HT1080 (cell line): Measurements from ENCODE around the gene MYL12A. TPM values are rescaled to one million over a fixed set of nuclear protein-coding genes. Genes with fewer than 3 reads are reported as not detected.

Source experiments
- DNase-seq: peaks from one replicate; pipeline ENCODE4 v3.0.0-alpha.2; 2015; ENCODE audit warnings: low read depth
- total RNA-seq: library from RNA; depleted of rRNA; stranded (reverse); fragments of >200 nt; shearing (Covaris generic); gene quantifications from 2 replicates; pipeline ENCODE4 v1.2.3, GENCODE V29; 2014

MYL12A gene
- total RNA-seq, 1 experiment from 2014 or later = 521 TPM

DNA sequence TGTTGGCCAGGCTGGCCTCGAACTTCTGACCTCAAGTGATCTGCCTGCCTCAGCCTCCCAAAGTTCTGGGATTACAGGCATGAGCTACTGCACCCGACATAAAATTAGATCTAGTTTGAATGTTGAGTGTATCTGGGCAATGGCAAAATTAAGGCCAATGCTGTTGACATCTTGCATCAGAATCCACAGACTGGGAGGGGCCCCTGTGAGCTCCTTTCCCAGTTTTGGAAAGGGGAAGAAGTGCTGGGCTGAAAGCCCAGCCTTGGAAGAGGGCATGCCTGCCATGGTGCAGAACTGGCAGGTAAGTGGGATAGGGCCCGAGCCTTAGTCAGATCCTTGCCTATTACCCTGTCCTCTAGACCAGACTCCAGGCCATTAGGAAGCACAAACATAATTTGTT, 23.4 kb upstream of the MYL12A start:
- no peak for DNase-seq

DNA sequence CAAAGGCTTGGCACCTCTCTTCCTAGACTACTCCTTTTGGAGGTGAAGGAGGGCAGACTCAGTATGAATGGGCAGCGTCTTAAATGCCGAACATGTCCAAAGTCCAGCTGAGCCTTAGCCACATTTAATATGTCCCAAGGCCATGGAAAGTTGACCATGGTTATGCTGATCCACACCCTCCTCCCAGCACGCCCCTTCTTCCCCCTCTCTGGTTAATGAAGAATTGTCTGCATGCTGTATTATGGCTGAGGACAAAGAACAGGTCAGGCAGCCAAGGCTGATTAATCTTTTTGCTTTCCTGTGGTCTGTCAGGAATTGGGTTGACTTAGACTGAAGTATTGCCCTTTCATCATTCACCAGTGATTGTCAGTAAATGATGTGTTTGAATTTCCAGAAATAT, 22.0 kb upstream of the MYL12A start:
- no peak for DNase-seq

DNA sequence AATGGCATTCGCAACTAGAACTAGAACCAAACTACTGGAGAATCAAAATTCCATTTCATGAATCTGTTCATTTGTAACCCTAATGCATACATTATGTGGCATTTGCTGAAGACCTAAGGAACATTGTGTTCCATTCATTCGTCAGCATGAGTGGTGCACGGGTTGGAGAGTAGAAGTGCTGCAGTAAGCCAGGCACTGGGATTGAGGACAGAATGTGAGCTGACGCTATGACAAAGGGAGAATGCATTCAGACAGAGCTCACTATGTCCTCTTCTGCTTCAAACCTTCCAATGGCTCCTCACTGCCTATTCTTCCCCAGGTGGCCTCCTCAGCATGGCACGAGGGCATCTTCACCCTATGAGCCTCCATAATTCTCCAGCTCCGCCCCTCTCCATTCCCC, 21.6 kb upstream of the MYL12A start:
- DNase-seq = no peak

DNA sequence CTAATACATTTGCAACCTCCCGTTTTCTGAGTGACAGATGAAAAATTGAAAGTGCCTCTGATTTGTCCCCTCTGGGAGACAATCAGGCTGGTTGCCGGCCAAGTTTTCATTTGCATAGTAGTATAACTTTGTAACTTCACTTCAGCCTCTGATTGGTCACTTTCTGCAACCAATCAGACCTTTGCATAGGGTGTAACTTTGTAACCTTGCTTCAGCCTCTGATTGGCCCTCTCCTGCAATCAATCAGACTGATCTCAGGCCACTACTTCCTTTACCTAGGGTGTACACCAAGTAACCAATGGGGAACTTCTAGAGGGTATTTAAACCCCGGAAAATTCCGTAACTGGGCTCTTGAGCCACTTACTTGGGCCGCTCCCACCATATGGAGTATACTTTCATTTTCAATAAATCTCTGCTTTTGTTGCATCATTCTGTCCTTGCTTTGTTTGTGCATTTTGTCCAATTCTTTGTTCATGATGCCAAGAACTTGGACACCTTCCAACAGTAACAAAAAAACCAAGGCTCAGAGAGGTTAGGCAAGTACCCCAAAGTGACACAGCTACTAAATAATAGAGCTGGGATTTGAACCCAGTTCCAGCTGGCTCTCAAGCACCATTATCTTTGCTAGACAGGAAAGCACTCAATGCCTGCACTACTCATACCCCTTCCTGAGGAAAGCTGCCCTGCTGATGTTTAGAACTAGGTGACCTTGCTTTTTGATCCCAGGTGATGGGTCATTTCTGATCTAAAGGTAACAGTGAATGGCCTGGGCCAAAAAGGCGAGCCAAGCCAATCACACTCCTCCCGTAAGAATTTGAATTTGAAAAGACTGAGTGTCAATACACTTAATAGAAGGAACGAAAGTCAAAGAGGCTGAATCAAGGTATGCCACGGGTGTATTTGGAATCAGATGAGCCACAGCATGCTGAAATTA, 16.9 kb upstream of the MYL12A start:
- peak; percentile 83 for DNase-seq

DNA sequence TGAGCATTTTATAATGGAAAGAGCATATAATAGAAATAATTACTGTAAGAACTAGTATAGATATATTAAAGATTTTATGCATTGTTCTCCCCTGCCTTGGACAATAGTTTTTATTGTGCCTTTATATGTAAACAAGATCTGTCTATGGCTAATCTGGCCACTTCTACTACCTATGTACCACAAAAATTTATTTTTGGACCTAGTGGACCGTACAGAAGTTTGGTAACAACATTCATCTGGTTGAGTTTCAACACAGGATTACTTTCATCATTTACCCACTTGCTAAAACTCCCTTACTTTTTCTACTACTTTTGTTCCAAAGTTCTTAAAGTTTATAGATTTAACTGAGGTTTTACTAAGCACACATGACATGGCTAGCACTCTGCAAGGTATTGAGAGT, 14.6 kb upstream of the MYL12A start:
- DNase-seq = no peak

DNA sequence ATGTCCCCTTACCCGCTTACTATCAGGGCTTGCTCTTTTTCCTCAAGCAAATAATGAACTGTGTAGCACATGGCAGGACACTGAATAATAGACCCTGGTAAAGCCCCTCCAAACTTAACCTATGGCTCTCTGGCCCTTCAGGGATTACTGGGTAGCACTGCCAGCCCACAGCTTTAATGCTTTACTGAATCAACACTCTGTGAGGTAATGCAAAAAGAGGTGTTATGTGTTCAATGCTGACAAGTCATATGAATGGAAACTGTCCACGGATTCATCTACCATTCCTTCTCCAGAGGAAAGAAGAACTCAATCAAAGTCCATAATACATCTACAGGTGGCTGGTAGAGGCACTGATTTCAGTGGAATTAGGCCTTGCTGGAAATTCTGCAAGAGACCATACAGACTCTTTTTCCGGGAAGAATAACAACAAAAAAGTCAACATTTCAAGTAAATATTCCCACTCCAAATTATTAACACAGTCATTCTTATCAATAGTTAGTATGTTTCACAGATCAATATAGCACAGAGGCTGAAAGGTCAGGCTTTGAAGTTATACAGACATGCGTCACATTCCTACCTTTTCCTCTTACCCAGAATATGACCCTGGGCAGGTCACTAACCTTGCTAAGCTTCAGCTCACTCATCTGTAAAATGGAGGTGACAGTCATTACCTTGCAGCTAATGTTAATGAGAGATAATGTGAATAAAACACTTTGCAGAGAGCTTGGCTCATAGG, 14.0 kb upstream of the MYL12A start:
- DNase-seq = no peak

DNA sequence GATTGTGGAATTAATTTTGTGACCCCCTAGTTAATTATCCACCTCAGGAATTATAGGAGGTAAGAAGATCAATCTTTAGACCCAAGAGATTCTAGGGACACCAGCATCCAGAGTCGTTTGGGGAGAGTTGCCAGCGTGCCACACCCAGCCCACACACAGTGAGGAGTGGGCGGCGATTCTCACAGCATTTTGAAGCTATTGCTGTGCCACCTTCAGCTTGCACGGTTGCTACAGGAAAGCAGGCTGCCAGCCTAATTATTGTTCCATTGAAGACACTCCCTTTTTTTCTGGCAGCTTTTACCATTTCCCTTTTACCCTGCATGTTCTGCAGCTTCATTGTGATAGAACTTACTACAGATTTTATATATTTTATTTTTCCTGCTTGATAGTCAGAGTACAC, 13.1 kb upstream of the MYL12A start:
- no peak for DNase-seq

DNA sequence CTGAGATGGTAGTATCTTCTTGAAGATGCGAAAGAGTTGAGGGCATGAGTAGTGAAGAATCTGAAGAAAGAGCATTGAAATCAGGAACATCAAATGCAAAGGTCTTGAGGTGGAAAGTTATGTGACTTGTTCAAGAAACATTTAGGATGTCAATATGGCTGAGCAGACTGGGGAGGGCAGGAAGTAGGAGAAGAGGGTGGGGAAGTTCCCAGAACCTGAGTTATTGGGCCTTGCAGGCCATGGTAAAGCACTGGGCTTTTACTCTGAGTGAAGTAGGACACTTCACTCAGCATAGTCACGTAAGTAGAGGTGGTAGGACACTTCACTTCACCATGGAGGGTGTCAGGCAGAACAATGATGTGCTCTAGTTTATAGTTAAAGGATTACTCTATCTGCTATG, 11.8 kb upstream of the MYL12A start:
- DNase-seq = no peak

DNA sequence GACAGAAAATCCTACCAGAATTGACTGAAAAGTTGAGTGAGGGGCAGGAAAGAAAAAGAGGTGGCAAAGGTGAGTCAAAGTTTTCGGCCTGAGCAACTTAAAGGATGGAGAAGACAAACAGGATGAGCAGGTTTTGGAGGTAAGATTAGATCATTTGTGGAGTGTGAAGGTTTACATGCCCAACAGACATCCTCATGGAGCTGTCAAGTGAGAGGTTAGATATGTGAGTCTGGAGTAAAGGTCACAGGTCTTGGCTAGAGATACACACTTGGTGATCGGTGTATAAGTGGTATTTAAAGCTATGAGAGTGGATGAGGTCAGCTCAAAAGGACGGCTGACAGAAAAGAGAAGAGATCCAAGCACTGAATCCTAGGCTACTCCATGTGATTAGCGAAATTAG, 11.1 kb upstream of the MYL12A start:
- DNase-seq = no peak

DNA sequence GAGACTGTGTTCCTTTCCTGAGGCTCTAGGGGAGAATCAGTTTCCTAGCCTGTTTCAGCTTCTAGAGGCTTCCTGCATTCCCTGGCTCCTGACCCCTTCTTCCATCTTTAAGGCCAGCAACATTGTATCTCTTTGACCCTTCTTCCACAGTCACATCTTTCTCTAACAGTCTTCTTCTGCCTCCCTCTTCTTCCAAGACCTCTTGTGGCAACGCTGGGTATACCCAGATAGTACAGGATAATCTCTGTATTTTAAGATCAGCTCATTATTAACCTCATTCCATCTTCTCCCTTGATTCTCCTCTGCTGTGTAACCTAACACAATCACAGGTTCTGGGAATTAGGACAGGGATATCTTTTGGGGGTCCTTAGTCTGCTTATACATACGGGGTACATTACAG, 8.9 kb upstream of the MYL12A start:
- no peak for DNase-seq

DNA sequence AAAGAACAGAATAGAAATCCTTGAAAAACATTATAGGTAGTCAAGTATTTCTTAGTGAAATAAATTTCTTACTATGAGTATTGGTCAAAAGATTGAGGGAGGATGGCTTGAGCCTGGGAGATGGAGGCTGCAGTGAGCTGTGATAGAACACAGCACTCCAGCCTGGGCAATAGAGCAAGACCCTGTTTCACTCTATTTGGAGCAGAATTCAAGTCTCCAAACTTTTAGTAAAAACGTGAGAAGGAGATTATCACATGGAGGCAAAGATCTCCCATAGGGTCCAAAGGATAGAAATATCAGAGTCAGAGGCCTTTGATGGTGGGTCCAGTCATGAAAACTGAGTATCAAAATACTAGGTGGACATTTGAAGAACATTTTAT, 2.4 kb upstream of the MYL12A start:
- no peak for DNase-seq

DNA sequence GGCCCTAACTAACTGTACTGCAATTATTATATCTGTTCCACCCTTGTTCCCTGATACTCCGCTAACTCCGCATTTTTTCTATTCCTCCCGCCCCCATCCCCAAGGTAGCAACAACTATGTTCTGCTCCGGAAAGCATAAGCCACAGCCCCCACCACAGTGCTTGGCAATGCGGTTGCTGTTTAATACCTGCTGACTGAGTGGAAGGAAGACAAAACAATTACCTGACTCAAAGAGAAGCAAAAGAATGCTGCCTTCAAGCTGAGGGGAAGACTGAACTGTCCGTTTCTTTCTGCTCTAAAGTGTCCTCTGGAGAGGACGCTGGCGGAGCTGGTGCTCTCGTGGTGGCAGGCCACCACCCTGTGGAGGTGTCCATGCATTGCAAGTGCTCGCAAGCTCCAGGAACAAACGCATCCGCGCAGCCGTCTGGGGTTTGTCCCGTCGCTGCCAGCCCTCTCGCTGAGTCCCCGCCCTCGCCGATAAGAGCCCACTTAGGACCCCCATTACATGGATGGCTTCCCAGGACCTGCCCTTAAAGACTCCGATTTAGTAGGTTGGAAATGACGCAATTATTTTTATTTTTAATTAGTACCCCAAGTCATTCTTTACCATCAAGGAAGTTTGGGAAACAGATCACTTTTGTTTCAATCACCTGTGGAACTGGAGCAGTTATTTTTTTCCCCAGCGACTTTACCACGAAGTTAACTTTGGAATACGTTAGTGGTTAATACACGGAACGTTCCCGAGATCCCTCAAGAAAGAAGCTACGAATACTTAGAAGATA, 1.6 kb upstream of the MYL12A start:
- peak; percentile 84 for DNase-seq

DNA sequence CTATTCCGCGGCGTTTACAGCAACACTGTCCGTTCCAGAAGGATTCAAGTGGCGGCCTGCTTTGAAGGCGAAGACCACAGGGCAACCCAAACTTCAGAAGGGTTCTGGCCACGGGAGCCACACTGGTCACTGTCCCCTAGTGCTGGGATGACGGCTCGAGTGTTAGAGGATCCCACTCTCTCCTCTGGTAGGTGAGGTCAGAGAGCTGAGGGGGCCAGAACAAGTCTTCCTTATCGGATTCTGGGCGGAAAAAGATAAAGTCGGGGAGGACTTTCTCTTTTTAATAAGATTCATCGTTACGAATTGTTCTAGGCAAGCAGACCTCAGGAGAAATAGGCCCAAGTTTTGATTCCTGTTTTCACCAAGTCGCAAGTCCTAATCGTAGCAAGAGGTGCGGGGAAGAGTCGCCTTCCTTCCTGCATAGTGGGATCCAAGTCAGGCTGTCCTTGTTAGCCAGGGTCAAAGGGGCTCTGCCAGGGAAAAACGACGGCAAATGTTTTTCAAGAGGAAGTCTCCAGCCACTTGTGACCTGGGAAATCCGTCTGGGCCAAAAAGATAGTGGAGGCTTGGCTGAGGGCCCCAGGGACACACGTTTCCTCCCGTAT, 864 bp upstream of the MYL12A start:
- peak; percentile 9 for DNase-seq

DNA sequence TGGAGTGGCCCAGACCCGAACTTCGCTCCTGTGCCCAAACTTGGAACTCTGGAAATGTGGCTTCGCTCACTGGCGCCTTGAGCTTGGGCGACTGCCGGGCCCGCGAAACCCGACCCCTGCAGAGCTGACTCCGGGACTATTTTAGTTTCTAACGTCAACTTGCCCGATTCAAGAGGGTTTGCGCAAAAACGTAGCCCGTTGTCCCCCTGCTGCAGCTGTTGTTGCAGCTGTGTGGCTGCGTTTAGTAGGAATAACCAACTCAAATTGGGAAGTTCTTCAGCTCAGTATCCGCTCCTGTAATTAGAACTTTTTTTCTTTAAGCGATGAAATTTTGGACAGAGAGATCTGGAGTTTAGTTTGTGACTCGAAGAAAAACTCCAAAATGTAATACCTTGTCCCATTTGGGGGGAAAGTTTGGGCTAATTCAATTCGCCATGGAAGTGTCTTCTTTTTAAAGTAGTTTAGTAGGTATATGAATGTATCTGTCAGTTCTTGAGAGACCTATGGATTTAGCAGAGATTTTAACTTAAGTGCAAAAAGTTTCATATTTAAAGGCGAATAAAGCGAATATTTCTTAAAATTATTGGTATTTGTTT, 559 bp downstream of the MYL12A start:
- DNase-seq = no peak

DNA sequence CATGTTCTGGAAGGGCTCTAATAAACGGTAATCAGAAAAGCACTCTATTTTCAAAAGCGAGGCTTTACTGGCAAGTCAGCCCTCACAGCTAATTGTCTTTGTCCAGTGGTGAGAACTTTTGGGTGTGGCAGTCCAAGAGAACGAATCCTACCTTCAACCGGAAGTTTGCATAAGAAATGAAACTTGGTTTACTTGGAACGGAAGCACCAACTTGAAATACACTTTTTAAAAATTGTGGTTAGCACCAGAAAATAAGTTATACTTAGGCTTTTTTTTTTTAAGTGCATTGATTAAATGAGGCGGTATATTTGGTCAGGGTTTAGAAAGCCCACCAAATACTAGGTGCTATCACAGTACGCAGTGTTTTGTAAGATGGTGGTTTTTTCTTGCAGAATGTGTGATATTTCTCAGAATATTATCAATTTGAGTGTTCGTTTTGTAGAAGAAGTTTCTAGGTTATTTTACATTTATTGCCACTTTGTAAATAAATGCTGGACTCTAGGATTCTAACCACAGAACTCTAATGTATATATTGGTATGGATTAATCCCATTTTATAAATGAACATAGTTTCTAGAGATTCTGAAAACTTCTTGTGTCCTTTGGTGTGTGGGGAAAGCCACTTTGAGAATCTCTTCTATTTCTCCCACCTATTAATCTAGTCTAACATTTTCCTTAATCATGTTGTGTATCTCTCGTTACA, 1.2 kb downstream of the MYL12A start:
- peak; percentile 59 for DNase-seq

DNA sequence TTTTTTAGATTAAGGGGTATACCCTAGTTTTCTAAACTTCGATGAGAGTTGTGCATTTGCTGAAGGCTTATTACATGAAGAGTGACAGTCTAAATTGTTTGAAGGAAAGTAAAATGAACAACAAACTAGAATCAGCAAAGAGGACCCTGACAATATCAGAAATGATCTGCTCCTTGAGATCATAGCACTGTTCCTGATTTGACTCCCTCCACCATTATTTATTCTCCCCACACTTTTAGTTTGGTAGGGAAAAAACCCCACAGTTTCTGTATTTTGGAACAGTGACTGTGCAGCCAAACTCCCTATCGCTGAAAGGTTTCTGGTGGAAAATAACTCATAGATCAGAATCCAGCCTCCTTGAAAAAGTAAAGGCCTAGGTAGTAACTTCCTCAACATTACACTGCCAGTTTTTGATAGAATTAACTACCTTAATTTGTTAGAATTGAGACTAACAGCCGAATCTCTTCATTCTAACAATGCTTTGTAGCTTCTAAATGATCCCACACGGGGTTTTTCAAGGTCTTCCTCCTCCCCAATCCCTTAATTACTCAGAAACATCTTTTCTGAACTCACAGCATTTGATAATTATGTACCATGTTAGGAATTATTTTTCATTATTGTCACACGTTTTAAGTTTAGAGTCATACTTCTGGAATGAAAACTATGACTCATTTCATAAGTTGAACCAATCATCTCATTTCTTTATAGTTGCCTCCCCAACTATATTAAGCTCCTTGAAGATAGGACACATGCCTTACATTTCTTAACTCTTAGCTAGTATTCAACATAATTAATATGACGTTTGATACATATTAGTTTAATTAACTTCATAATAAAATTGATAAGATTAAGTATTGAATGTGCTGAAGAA, 2.9 kb downstream of the MYL12A start:
- peak; percentile 77 for DNase-seq

DNA sequence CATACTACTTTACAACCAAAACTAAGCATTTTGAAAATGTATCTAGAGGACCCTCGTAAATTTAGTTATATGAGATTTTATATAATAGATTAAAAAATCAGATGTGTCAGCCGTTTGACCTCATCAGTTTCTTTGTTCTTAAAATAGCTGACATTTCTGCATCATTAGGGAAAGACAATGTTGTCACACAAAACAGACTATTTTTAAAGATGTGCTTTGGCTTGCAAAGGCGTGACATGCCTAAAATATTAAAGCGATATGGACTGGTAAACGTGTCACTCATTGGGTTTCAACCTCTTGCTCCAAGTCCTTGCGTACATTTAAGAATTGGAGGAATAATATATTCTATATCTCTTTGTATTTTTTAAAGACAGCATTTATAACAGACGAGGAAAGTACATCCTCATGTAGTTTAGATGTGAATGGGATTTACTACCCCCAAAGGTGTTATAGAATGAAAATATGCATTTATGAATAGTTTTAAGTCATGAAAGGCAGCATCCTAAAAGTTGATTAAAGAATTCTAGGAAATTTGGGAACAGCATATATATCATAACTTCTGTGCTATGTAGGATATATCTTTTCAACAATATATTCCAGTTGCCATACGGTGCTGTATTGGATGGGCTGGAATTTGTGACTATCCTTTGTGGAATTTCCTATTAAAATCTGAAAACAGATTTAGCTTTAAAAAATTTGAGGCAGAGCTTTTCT, 3.8 kb downstream of the MYL12A start:
- DNase-seq = no peak

DNA sequence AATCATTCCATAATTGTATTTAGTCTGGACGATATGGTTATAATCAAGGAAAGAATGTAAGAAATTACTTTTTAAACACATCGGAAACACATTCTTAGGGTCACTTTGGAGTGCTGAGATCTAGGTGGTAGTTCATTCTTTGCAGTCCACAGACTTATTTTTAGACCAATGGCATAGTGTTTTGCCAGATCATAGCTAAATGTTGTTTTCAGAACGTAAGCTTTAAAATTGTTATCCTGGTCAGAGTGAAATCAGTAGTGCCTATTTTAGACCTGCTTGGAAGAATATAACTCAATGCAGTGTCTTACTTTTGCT, 4.3 kb downstream of the MYL12A start:
- no peak for DNase-seq

DNA sequence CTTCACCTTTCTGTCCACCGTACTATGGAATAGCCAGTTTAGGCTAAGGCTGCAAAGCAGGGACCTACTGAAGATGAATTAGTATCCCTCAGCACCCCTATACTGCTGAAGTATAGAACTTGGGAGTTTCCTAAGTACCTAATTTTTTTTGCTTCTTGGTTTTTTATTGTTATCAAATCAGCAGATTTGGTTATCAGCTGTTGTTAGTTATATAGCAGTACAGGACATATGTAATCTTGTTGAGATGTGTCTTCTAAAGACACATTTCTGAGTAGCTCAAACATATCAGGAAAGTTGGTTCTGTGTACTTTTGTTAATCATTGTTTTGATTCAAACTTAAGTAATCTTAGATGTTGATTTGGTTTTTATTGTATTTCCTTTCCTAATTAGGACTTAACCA, 5.2 kb downstream of the MYL12A start:
- DNase-seq = no peak
